HG02970 (cell line): ENCODE results near the gene PARD3.

Experiments used
- ATAC-seq: cut with Tn5 transposase; IDR thresholded peaks from one replicate; pipeline ENCODE4 v1.9.1; 2021; ENCODE audit warnings: mild to moderate bottlenecking, moderate library complexity, moderate number of reproducible peaks; ENCODE audit not compliant: unreplicated experiment, low FRiP score

PARD3 gene

DNA sequence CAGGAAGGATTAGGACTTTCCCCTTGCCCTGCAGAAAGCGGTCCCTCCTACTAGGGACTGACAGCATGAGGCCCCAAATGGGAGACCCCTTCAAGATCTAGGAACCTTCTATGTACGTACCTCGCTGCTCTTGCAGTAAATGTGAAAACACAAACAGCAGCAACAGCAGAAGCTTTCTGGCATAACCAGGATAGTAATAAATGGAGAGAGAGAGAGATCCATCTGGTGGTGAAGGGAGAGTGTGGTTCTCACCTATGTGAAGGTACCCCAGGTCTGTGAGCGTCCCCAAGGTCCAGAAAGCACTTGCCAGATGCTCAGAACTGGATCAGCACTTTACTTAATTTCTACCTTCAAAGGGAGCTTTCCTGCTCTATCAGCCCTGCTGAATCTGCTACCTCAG is 592.7 kb downstream of the PARD3 start:
- ATAC-seq = no peak

DNA sequence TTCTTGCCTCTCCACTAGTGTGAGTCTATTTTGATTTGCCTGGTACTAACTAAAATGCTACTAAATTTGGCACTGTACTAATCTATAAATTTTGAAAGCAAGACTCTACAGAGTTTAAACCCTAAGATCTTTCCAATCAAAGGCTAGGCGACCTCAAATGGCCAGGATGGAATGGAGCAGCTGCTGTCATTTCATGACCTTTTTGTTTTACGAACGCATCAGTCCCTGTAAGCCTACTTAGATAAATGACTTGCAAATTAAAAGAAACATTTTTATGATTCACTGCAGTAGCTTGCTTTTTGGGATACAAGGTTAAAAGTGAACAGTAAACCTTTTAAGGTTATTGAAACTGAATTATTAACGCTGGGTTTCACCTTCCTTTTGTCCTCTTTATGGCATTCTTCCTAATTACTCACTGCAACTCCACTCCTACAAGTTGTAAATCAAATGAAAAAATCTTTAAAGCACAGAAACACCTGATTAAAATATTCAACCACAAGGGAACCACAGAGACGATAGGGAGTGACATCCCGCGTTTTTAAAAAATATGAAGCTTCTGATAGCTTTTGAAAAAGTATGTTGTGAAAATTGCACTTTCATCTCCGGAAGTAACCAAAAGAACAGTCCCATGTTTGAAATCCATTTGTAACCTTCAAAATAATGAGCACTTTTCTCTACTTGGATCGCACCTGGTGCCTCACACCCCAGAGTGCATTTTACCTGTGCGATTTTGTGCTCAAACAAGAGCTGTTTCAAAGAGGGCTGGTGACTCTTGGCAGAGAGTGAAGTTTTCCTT is 595.1 kb downstream of the PARD3 start:
- ATAC-seq = no peak

DNA sequence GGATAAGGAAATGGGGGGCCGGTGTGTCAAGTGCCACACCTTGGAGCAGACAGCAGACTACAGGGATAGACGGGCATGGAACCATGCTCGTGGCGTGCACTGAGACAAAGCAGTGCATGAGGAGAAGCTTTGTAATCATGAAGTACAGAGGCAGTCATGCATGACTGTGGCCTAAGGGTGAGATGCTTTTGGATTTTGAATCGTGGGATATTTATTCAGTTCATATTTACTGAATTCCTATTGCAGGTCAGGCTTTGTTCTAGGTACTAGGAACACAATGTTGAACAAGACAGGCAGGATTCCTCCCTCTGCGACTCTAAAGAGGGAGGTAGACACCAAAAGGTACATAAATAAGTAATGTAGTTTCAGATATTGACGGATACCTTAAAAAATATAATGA is 597.6 kb downstream of the PARD3 start:
- ATAC-seq = no peak

DNA sequence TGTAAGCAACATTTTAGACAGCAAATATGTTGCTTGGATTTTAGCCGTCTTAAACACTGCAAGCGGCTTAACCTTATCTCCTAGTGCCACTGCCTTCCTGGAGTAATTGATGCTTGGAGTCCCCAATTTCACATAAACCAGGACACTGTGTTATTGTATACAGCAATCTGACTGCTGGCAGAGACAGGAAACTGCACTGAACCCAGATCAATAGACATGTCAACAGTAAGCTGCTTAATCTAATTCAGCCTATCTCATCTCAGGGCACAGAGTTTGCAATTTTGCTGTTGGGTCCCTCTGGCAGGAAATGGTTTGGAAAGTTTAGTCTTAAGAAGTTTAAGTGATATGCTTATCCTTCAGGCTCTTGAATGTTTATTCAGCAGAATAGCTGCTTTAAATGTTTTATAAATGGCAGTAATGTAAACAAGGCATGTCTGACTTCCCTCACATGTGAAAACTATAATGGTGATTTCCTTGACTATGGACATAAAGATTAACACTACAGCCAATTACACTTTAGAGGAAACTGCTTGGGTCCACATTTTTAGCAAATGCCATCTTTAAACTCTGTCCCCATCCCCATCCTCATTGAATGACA is 598.6 kb downstream of the PARD3 start:
- no peak for ATAC-seq

- ATAC-seq = no peak
These were observed 601.3 kb downstream of the PARD3 start for GRCh38 chr10:34213805-34214197.

- ATAC-seq = no peak
These were observed 601.8 kb downstream of the PARD3 start for GRCh38 chr10:34213193-34213804.

GRCh38 chr10:34207343-34207742 is 607.8 kb downstream of the PARD3 start:
- no peak for ATAC-seq

GRCh38 chr10:34206935-34207268 is 608.2 kb downstream of the PARD3 start:
- ATAC-seq = no peak

- no peak for ATAC-seq
These were observed 608.8 kb downstream of the PARD3 start for GRCh38 chr10:34206078-34206934.

- ATAC-seq = no peak
These were observed 609.6 kb downstream of the PARD3 start for GRCh38 chr10:34205452-34205851.

- ATAC-seq = no peak
These were observed 611.0 kb downstream of the PARD3 start for GRCh38 chr10:34203966-34204630.

DNA sequence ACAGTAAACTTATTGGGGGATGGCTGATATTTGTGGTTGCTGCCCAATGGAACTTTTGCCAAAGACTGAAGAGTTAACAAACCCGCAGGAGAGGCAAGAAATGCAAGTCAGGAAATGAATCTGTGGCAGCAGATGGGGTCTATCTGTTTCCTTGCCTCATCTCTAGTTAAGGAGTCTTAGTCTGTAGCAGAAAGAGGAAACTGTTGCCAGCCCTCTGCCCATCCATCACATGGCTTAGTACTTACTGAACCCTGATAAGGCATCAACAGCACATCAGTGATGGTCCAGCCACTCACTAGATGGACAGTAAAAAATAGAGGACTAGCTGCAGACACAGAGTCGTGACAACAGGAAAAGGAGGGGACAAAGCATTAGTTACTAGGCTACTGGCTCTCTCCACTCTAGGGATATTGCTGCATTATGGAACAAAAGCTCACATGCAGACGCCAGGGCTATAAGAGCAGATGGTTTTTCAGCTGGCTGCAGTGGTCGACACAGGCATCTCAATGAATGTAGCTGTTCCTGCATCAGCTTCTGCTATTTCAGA is 614.7 kb downstream of the PARD3 start:
- ATAC-seq = no peak

GRCh38 chr10:34198953-34199352 is 616.1 kb downstream of the PARD3 start:
- ATAC-seq = no peak

- no peak for ATAC-seq
These were observed 619.0 kb downstream of the PARD3 start for GRCh38 chr10:34196058-34196433.

- ATAC-seq = no peak
These were observed 619.6 kb downstream of the PARD3 start for GRCh38 chr10:34195364-34196057.

- ATAC-seq = no peak
These were observed 621.0 kb downstream of the PARD3 start for GRCh38 chr10:34193931-34194626.

DNA sequence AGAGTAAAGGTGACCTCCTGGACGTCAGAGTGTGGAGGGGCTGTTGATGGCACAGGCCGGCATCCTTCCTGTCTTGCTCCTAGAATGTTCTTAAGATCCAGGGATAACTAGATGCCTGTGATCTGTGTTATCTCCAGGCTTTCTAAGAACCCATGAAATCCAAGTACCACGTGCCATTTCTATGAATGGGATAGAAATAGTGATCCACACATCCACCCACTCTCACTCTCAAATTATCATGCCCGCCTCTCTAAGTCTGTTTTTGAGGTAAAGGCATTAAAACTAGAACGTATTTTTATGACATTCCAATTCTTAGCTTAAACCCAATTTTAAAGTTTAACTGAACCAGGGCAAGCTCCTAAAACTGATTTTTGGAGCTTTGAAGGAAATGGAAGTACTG is 622.5 kb downstream of the PARD3 start:
- no peak for ATAC-seq

GRCh38 chr10:34191406-34191805 is 623.7 kb downstream of the PARD3 start:
- no peak for ATAC-seq

GRCh38 chr10:34190580-34190979 is 624.5 kb downstream of the PARD3 start:
- ATAC-seq = no peak
